Heart left ventricle (tissue), 16 donors: ENCODE results near the gene ZBTB20. TPM values are rescaled to one million over a fixed set of nuclear protein-coding genes. Genes with fewer than 3 reads are reported as not detected.

ENCODE experiments used
- ATAC-seq, 4 donors: fragments of 200-7000 bp; cut with Tn5 transposase; one replicate each; pipeline ENCODE4 v1.9.1; 2020 to 2022; ENCODE audit warnings: moderate library complexity in 4 of 4, mild to moderate bottlenecking in 3 of 4, moderate number of reproducible peaks in 1 of 4
- DNase-seq, 5 donors: peaks; one replicate each; pipeline ENCODE4 v3.0.0-alpha.2; 2020
- H3K27ac ChIP-seq, 12 donors: fragments of 200-600 bp; sonication (generic) in 4 of 12; one replicate each; pipeline versions ENCODE4 v1.5.0 to v1.8.0; 2016 to 2022; ENCODE audit warnings: mild to moderate bottlenecking in 2 of 12
- H3K27me3 ChIP-seq, 9 donors: fragments of 200-600 bp; sonication (generic) in 2 of 9; one replicate each; pipeline versions ENCODE4 v1.5.1 to v1.8.0; 2016 to 2022; ENCODE audit warnings: mild to moderate bottlenecking in 3 of 9
- H3K36me3 ChIP-seq, 9 donors: fragments of 200-600 bp; sonication (generic) in 2 of 9; one replicate each; pipeline versions ENCODE4 v1.5.0 to v1.8.0; 2018 to 2022; ENCODE audit warnings: mild to moderate bottlenecking in 2 of 9
- H3K4me1 ChIP-seq, 12 donors: fragments of 200-600 bp; sonication (generic) in 4 of 12; one replicate each; pipeline versions ENCODE4 v1.5.0 to v1.8.0; 2016 to 2022; ENCODE audit warnings: mild to moderate bottlenecking in 3 of 12
- H3K4me3 ChIP-seq, 12 donors: fragments of 200-600 bp; sonication (generic) in 4 of 12; one replicate each; pipeline versions ENCODE4 v1.5.0 to v1.8.0; 2017 to 2022; ENCODE audit warnings: mild to moderate bottlenecking in 9 of 12, moderate library complexity in 4 of 12
- H3K9me3 ChIP-seq, 12 donors: fragments of 200-600 bp; sonication (generic) in 4 of 12; one replicate each; pipeline versions ENCODE4 v1.5.0 to v1.8.0; 2016 to 2022; ENCODE audit warnings: mild to moderate bottlenecking in 1 of 12
- POLR2A ChIP-seq, 2 donors: fragments of 450-650 bp; IDR thresholded peaks; one replicate each; pipeline ENCODE4 v1.6.1; 2017; ENCODE audit warnings: antibody characterized with exemption in 2 of 2, mild to moderate bottlenecking in 2 of 2, moderate library complexity in 2 of 2
- WGBS, 4 donors: extraction: QIAGEN DNeasy Blood & Tissue Kit in 2 of 4; methylation state at CpG; one replicate each; pipeline versions ENCODE4 v1.1.5 to v1.1.7; 2013 to 2018; 5-methylcytosine and 5-hydroxymethylcytosine counted together
- intact Hi-C, 10 donors: fragments of 100-400 bp; cut with DNase I; formaldehyde crosslinking; loops; one replicate each; pipeline versions ENCODE4 v1.11.1 to v1.14.2; 2022
- polyA plus RNA-seq, 2 donors: library from polyadenylated mRNA; stranded (reverse); fragments of 200-250 nt; gene quantifications; one replicate each; pipeline ENCODE4 v1.2.3, GENCODE V29; 2013
- total RNA-seq, 9 donors: library from RNA; depleted of rRNA in 2 of 9; stranded (reverse); fragments of >200 nt in 2 of 9; fragmentation: NEBNext Ultra II Directional in 3 of 9; extraction: Animal tissue kit (Norgen Biotek cat#: 25700) in 3 of 9; gene quantifications; one replicate each; pipeline versions ENCODE4 v1.1.0 to v1.2.4, GENCODE V29; 2016 to 2023
- TF ChIP-seq, protein P1 (sequence below), 12 donors: fragments of 200-600 bp; sonication (generic) in 4 of 12; IDR thresholded peaks; one replicate each; pipeline versions ENCODE4 v1.5.0 to v1.8.0; 2018 to 2022; ENCODE audit warnings: antibody characterized with exemption in 12 of 12, mild to moderate bottlenecking in 5 of 12
- donor health status: ischemic (EF 13 %, LVEDD 7.1; RV severe dilation, severe dysfunction).
- donor health status: healthy with polysubstance abuse.
- donor health status: DM: no; HTN: yes; CAD: no.
- donor health status: DM: no; HTN: no; CAD: no.
- donor health status: ischemic (EF 25% LVEDD 6.9; RV normal size, moderate dysfunction).
- donor health status: ischemic (EF 25% LVEDD 5.7; RV mildly dilated, moderate dysfunction).
- donor health status: healthy.
- donor health status: DM: yes; HTN: yes; CAD: no.
- donor health status: ischemic (EF 35%, LVEDD 5.7; RV mildly dilated, moderate dysfunction).
- donor health status: nonischemic (EF 11% LVEDD 7.7; RV severe dilation, severe dysfunction).
- donor health status: DM: yes; HTN: yes; CAD: no.
- donor health status: PGD.
- donor health status: ischemic (EF 29% LVEDD 5.4; RV normal size, mild dysfunction).
- donor health status: nonischemic (EF 23%, LVEDD 6.1; RV moderate dilation, normal function).

Gene ZBTB20
- total and polyA plus RNA-seq, 11 donors, result 6.2 to 109 (median 77.3) TPM

DNA sequence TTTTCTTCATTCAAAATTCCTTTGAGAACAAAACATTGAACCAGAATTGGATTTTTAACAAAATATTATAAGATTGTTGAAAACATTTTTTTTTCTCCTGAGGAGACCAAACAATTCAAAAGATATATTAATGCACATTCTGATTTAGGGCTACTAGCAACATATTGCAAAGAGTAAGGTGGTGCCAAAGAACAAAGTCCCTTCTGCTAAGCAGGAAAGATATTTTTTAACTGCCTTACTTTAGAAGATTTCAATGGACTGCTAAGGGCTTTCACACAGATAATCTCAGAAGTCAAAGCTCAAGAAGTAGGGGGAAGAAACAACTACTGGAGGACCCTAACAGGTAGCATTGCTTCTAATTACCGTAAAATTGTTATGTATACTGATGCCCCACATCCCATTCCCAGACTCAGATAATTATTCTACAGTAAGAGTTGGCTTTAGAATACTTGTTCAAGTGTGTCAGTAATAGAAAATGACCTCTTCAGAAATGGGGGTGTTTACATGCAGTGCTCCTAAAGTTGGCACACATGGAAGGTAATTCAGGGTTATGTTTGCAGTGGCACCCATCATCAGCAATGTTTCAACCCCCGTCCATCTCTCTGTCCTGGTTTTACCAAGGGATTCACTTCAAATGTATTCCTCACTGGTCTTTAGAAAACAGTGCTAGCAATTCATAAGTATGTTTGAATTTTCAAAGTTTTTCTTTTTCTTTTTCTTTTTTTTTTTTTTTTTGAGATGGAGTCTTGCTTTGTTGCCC is 354.7 kb downstream of the ZBTB20 start:
- TF ChIP-seq, protein P1, sequence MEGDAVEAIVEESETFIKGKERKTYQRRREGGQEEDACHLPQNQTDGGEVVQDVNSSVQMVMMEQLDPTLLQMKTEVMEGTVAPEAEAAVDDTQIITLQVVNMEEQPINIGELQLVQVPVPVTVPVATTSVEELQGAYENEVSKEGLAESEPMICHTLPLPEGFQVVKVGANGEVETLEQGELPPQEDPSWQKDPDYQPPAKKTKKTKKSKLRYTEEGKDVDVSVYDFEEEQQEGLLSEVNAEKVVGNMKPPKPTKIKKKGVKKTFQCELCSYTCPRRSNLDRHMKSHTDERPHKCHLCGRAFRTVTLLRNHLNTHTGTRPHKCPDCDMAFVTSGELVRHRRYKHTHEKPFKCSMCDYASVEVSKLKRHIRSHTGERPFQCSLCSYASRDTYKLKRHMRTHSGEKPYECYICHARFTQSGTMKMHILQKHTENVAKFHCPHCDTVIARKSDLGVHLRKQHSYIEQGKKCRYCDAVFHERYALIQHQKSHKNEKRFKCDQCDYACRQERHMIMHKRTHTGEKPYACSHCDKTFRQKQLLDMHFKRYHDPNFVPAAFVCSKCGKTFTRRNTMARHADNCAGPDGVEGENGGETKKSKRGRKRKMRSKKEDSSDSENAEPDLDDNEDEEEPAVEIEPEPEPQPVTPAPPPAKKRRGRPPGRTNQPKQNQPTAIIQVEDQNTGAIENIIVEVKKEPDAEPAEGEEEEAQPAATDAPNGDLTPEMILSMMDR (IDR thresholded peaks at IDR 0.05), result no peak
- TF ChIP-seq POLR2A (IDR thresholded peaks at IDR 0.05), result no peak
- intact Hi-C loops, result no loop called here
- no peak overlapping the region for H3K4me3 ChIP-seq
- H3K9me3 ChIP-seq, result peaks cover 0 to 4% (median 0%) of the 10 kb centered on the region in 12 donors
- peaks cover 0 to 16% (median 5%) of the 10 kb centered on the region in 12 donors for H3K4me1 ChIP-seq
- DNase-seq (no peak), ATAC-seq (no peak)
- WGBS, 4 donors, result 90 to 98% (median 93%) methylated on average over 2 of the region's 2 CpGs
- H3K27ac ChIP-seq, result no peak overlapping the region
- H3K27me3 ChIP-seq, result no peaks in the 10 kb centered on the region
- H3K36me3 ChIP-seq, result no peaks in the 10 kb centered on the region

DNA sequence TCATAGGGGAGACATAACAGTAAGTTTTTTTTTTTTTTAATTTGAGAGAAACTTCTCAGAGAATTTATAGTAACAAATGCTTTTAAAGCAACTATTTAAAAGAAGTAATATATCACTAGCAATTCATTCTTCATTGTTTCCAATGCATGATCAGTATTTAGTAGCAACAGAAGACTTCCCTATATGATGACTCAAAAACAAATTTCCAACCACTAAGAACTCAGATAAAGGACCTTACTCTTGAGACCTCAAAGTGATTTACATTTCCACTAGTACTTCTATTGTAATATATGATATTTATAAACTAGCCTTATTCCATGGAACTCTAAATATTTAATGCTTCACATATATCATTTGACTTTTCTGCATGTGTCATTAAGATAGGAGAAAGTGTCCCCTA is 356.3 kb downstream of the ZBTB20 start:
- no peak for ATAC-seq
- Histone ChIP-seq H3K27me3 (no peaks in the 10 kb centered on the region), H3K4me1 (peaks cover 0 to 16% (median 5%) of the 10 kb centered on the region in 12 donors), H3K27ac (no peak overlapping the region), H3K9me3 (peaks cover 0 to 4% (median 0%) of the 10 kb centered on the region in 12 donors), H3K36me3 (no peaks in the 10 kb centered on the region), H3K4me3 (no peak overlapping the region)
- intact Hi-C loops, result no loop called here
- DNase-seq, result no peak
- TF ChIP-seq POLR2A (IDR thresholded peaks at IDR 0.05), result no peak
- TF ChIP-seq, protein P1 (IDR thresholded peaks at IDR 0.05), result no peak

DNA sequence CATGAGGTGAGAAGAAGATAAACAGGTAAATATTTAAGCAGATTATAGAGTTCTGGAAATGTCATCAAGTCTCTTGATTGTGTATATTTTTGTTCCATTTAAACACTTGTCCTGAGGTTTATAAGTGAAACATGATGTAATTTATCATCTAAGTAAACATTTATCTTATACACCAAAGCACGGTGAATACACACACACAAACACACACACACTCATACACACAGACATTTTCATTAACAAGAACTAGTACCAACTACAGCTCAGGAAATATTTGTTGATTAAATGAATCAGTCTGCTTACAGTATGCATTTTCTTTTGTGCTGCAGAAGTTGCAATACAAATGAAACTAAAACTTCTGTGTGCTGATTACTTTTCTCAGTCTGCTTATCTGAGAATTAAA is 357.3 kb downstream of the ZBTB20 start:
- Histone ChIP-seq H3K27me3 (no peaks in the 10 kb centered on the region), H3K36me3 (no peaks in the 10 kb centered on the region), H3K4me1 (peaks cover 0 to 13% (median 5%) of the 10 kb centered on the region in 12 donors), H3K4me3 (no peak overlapping the region), H3K9me3 (peaks cover 0 to 4% (median 0%) of the 10 kb centered on the region in 12 donors), H3K27ac (no peak overlapping the region)
- intact Hi-C loops, result no loop called here
- WGBS, 4 donors, result 53 to 78% (median 63%) methylated on average over 1 of the region's 1 CpG
- ATAC-seq (no peak), DNase-seq (no peak)
- TF ChIP-seq POLR2A (IDR thresholded peaks at IDR 0.05), result no peak
- TF ChIP-seq, protein P1 (IDR thresholded peaks at IDR 0.05), result no peak

DNA sequence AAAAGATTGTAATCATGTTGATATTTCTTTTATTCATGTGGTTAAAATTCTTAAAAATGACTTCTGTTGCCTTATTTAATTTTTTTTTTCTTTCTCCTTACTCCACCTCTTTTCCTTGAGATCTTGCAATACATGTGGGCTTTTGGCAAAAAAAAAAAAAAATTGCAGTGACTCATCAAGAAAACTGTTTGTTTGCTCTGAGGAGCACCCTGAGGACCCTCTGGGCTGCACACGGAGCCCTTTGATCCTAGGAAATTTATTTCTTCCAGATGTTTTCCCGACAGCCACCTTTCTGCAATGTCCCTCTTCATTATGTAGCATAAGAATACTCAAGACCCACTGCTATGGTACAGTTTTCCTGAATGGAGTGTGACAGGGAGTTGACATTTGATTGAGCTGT is 371.7 kb downstream of the ZBTB20 start:
- Histone ChIP-seq H3K9me3 (peaks cover 0 to 30% (median 9%) of the 10 kb centered on the region in 12 donors), H3K4me1 (peaks cover 0 to 4% (median 0%) of the 10 kb centered on the region in 12 donors), H3K36me3 (no peaks in the 10 kb centered on the region), H3K27ac (no peak overlapping the region), H3K27me3 (no peaks in the 10 kb centered on the region), H3K4me3 (no peak overlapping the region)
- peak in 1 of 4 donors; percentile 36 for ATAC-seq
- no peak for TF ChIP-seq POLR2A (IDR thresholded peaks at IDR 0.05)
- TF ChIP-seq, protein P1 (IDR thresholded peaks at IDR 0.05), result no peak
- 54 to 83% (median 69%) methylated on average over 2 of the region's 2 CpGs for WGBS, 4 donors
- intact Hi-C loops, result no loop called here
- DNase-seq, result no peak
